ENCODE measurements around the gene NSMCE1. TPM values are rescaled to one million over a fixed set of nuclear protein-coding genes. Genes with fewer than 3 reads are reported as not detected.

The NSMCE1 gene
- total RNA-seq, 4 donors from 2014 or later = 20.9 to 41.3 (median 30.6) TPM

DNA sequence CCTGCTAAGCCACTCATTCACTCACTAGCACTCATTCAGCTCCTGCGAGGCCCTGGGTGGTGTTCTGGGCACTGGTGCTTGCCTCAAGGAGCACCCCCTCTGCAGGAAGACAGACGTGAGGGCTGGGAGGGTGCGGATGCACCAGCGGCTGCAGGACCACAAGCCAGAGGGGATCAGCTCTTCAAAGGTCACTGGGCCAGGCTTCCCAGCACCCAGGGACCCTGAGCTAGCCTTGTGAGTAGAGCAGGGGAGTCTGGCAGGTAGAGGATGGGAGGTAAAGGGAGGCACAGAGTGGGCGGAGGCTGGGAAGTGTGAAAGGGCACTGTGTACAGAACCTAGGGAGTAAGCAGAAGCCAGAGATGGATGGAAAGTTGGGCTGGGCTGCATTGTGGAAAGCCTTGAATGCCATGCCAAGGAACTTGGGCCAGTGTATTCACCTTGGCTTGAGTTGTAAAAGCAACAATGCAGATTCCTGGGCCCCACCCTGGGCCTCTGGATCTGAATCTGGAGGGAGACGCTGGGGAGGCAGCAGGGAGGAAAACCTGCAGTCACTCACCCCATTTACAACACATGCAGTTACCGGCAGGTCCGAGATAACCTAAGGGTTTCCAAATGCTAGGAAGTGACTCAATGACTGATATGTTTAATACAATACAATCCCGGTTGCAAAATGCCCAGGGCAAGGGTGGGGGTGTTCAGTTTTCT lies 46.9 kb upstream of the NSMCE1 start:
- Histone ChIP-seq H3K36me3 (no peaks in the 10 kb centered on the region), H3K9me3 (no peaks in the 10 kb centered on the region), H3K27me3 (no peaks in the 10 kb centered on the region), H3K27ac (peak overlapping the region; percentile 82 to 97 (median 94)), H3K4me3 (peak overlapping the region; percentile 69 to 99 (median 92)), H3K4me1 (peaks cover 0 to 56% (median 9%) of the 10 kb centered on the region in 4 donors)
- peak; percentile 52 to 75 (median 59) for DNase-seq
- TF ChIP-seq POLR2A (IDR thresholded peaks at IDR 0.05) = peak in 1 of 2 donors; percentile 24
- no peak for TF ChIP-seq CTCF (IDR thresholded peaks at IDR 0.05)

- Histone ChIP-seq H3K9me3 (no peaks in the 10 kb centered on the region), H3K27ac (peak overlapping the region; percentile 82 to 97 (median 94)), H3K4me1 (peaks cover 0 to 53% (median 9%) of the 10 kb centered on the region in 4 donors), H3K36me3 (no peaks in the 10 kb centered on the region), H3K4me3 (peak overlapping the region; percentile 69 to 99 (median 92)), H3K27me3 (no peaks in the 10 kb centered on the region)
- DNase-seq = no peak
- TF ChIP-seq POLR2A (IDR thresholded peaks at IDR 0.05) (no peak), CTCF (IDR thresholded peaks at IDR 0.05) (no peak)
These were observed 46.4 kb upstream of the NSMCE1 start for GRCh38 chr16:27314986-27315332.

DNA sequence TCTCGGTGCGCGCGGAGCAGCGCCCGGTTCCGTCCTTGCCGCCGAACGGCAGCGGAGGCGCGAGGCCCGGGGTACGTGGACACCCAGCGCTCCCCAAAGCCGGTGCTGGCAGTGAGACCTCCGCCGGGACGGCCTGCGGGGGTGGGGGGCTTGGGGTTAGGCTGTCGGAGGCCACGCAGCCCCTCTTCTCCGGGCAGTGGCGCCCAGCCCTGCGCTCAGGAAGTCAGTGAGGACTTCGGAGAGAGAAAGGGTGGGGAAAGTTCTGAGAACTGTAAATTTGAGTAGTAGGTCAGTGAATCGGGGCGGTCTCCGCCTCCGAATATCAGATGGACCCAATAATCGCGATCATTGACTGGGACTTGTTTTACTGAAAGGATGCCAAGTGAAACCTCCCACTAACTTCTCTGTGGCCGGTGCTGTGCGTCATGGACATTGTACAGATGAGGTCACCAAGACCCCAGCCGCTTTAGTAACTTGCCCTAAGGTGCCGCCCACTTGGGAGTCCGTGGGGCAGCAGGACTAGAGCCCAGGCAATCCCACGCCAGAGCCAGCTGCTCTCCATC lies 45.7 kb upstream of the NSMCE1 start:
- Histone ChIP-seq H3K9me3 (no peaks in the 10 kb centered on the region), H3K36me3 (no peaks in the 10 kb centered on the region), H3K4me1 (peaks cover 0 to 46% (median 7%) of the 10 kb centered on the region in 4 donors), H3K27me3 (no peaks in the 10 kb centered on the region), H3K4me3 (peak overlapping the region; percentile 69 to 99 (median 92)), H3K27ac (peak overlapping the region; percentile 94 to 98 (median 96))
- TF ChIP-seq CTCF (IDR thresholded peaks at IDR 0.05) (no peak), POLR2A (IDR thresholded peaks at IDR 0.05) (peak; percentile 32 to 60)
- DNase-seq = peak; percentile 49 to 83 (median 67)

GRCh38 chr16:27313422-27314160 lies 45.0 kb upstream of the NSMCE1 start, which contains the start of gene IL4R:
IL4R (plus strand) TSS chr16:27313974; CDS start chr16:27340204, 26,230 bp downstream.
- peaks cover 0 to 41% (median 3%) of the 10 kb centered on the region in 4 donors for H3K4me1 ChIP-seq
- H3K9me3 ChIP-seq = no peaks in the 10 kb centered on the region
- peak; percentile 60 to 80 (median 80) for DNase-seq
- peak within 1 kb of the TSS; percentile 69 to 99 (median 92) for H3K4me3 ChIP-seq
- TF ChIP-seq CTCF (IDR thresholded peaks at IDR 0.05) (peak in 1 of 6 experiments; percentile 1), POLR2A (IDR thresholded peaks at IDR 0.05) (peak; percentile 56 to 63)
- no peaks in the 10 kb centered on the region for H3K36me3 ChIP-seq
- no peaks in the 10 kb centered on the region for H3K27me3 ChIP-seq
- H3K27ac ChIP-seq = peak within 1 kb of the TSS; percentile 94 to 98 (median 96)

DNA sequence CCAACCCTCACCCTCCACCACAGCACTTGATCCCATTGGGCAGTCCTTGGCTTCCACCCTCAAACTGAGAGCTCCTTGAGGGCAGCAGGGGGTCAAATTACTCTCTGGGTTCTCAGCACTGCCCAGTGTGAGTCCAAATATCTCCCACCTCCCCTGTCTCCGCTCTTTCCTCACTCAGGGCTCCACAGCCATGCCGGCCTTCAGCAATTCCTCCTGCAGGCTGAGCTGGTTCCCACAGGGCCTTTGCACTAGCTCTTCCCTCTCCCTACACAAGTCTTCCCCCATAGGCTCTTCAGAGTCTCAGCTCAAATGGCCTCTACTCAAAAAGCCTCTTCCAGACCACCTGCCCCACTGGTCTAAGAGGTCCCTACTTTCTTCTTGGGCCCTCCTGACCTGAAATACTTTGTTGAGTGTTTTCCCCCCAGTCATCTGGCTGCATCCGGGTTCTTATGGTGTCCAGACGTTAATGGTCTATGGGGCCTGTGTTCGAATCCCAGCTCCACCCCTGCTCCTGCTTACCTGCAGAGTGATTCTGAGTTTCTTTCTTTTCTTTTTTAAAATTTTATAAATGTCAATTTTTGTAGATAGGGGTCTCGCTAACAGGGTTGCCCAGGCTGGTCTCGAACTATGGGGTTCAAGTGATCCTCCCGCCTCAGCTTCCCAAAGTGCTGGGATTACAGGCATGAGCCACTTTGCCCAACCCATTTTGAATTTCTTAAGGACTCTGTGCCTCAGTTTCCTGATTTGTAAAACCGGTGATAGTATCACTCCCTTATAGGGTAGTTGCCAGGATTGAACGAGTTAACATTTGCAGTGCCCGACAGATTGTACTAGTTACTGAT lies 44.2 kb upstream of the NSMCE1 start:
- Histone ChIP-seq H3K4me1 (peaks cover 0 to 34% (median 2%) of the 10 kb centered on the region in 4 donors), H3K9me3 (no peaks in the 10 kb centered on the region), H3K27ac (peak overlapping the region; percentile 94 to 98 (median 96)), H3K36me3 (no peaks in the 10 kb centered on the region), H3K27me3 (no peaks in the 10 kb centered on the region), H3K4me3 (peak overlapping the region; percentile 69 to 99 (median 92))
- DNase-seq = peak in 1 of 3 donors; percentile 36
- TF ChIP-seq POLR2A (IDR thresholded peaks at IDR 0.05) (no peak), CTCF (IDR thresholded peaks at IDR 0.05) (no peak)
